H1 (cell line): ENCODE measurements around the gene IGSF9B. TPM values are rescaled to one million over a fixed set of nuclear protein-coding genes. Genes with fewer than 3 reads are reported as not detected.

Experiments
- CTCF ChIA-PET: fragments of 300-600 bp; sonication (Branson Sonifier 250); formaldehyde crosslinking; loops from one replicate; lab custom pipeline; 2021; ENCODE audit not compliant: partially characterized antibody; lab: Charles Lee
- POLR2A ChIA-PET: fragments of 300-600 bp; sonication (Branson Sonifier 250); formaldehyde crosslinking; loops from one replicate; lab custom pipeline; 2021; ENCODE audit warnings: inconsistent platforms; ENCODE audit not compliant: partially characterized antibody; lab: Charles Lee
- DNase-seq, 2 experiments: peaks; one replicate each; pipeline versions ENCODE4 v3.0.0 to v3.0.0-alpha.2; 2010 to 2022; ENCODE audit warnings: low spot score in 2 of 2, low read depth in 1 of 2, mixed read lengths in 1 of 2
- FAIRE-seq: peaks from 2 replicates; lab custom pipeline; 2011; peaks lifted over from hg19 to GRCh38; lab: Jason Lieb, UNC
- H2AFZ ChIP-seq: 2 replicates; pipeline ENCODE4 v1.8.1; 2012; ENCODE audit warnings: low read length, inconsistent platforms
- H2AK5ac ChIP-seq: 2 replicates; pipeline ENCODE4 v1.6.1; 2013; ENCODE audit warnings: low read depth, low read length
- H2BK120ac ChIP-seq: replicated peaks from 2 replicates; pipeline ENCODE3; 2013; ENCODE audit warnings: low read depth, low read length, inconsistent platforms
- H2BK12ac ChIP-seq: 2 replicates; pipeline ENCODE4 v1.6.1; 2013; ENCODE audit warnings: low read depth, low read length
- H2BK15ac ChIP-seq: 2 replicates; pipeline ENCODE4 v1.6.1; 2013; ENCODE audit warnings: low read length
- H2BK20ac ChIP-seq: 2 replicates; pipeline ENCODE4 v1.6.1; 2013; ENCODE audit warnings: low read length
- H2BK5ac ChIP-seq: 2 replicates; pipeline ENCODE4 v1.6.1; 2013; ENCODE audit warnings: low read depth, low read length
- H3K14ac ChIP-seq: 2 replicates; pipeline ENCODE4 v1.6.1; 2013; ENCODE audit warnings: inconsistent platforms; ENCODE audit not compliant: insufficient read length
- H3K18ac ChIP-seq: 2 replicates; pipeline ENCODE4 v1.6.1; 2013; ENCODE audit warnings: low read length; ENCODE audit errors: extremely low read depth
- H3K23ac ChIP-seq: 2 replicates; pipeline ENCODE4 v1.6.1; 2013; ENCODE audit warnings: inconsistent platforms; ENCODE audit not compliant: insufficient read length
- H3K23me2 ChIP-seq: 2 replicates; pipeline ENCODE4 v1.6.1; 2013; ENCODE audit warnings: low read depth, low read length
- H3K27ac ChIP-seq: 2 replicates; pipeline ENCODE4 v1.6.1; 2011; ENCODE audit warnings: low read depth, low read length, inconsistent platforms
- H3K27me3 ChIP-seq, 4 experiments: replicated peaks in 1 of 4; 1 replicate in 1 of 4; 2 replicates in 3 of 4; pipeline versions ENCODE4 v1.6.1 to v1.8.1; 2011 to 2013; ENCODE audit warnings: low read length in 3 of 4, mild to moderate bottlenecking in 3 of 4, inconsistent platforms in 2 of 4, mixed read lengths in 2 of 4, moderate library complexity in 1 of 4; ENCODE audit not compliant: control insufficient read depth in 3 of 4, insufficient read depth in 3 of 4; ENCODE audit errors: extremely low read depth in 1 of 4
- H3K36me3 ChIP-seq, 4 experiments: 2 replicates each; pipeline versions ENCODE4 v1.6.1 to v1.8.1; 2011 to 2013; ENCODE audit warnings: mild to moderate bottlenecking in 4 of 4, low read length in 3 of 4, moderate library complexity in 2 of 4, control low read depth in 1 of 4, inconsistent platforms in 1 of 4; ENCODE audit not compliant: insufficient read depth in 4 of 4, control insufficient read depth in 2 of 4
- H3K4ac ChIP-seq: replicated peaks from 2 replicates; pipeline ENCODE3; 2013; ENCODE audit warnings: low read length, low read depth, mixed read lengths, inconsistent platforms; ENCODE audit not compliant: insufficient read length
- H3K4me1 ChIP-seq, 4 experiments: replicated peaks in 1 of 4; 1 replicate in 1 of 4; 2 replicates in 3 of 4; pipeline versions ENCODE4 v1.6.1 to v1.8.1; 2011 to 2013; ENCODE audit warnings: low read length in 3 of 4, inconsistent platforms in 2 of 4, mixed read lengths in 1 of 4; ENCODE audit not compliant: insufficient read depth in 4 of 4, control insufficient read depth in 3 of 4
- H3K4me2 ChIP-seq, 2 experiments: 2 replicates each; pipeline versions ENCODE4 v1.6.1 to v1.8.1; 2011 to 2013; ENCODE audit warnings: low read depth in 2 of 2, low read length in 2 of 2, control low read depth in 1 of 2, inconsistent platforms in 1 of 2, mild to moderate bottlenecking in 1 of 2; ENCODE audit not compliant: insufficient read depth in 1 of 2
- H3K4me3 ChIP-seq, 4 experiments: fragments of 200-600, 300-600 bp in 1 of 4; sonication (generic), shearing (Covaris generic), sonication (Bioruptor Twin) in 1 of 4; 2 replicates each; pipeline versions ENCODE4 v1.5.1 to v1.8.1; 2011 to 2016; ENCODE audit warnings: low read length in 4 of 4, low read depth in 3 of 4, control low read depth in 2 of 4, inconsistent platforms in 2 of 4, mild to moderate bottlenecking in 2 of 4, mixed read lengths in 1 of 4, moderate library complexity in 1 of 4; ENCODE audit not compliant: insufficient read depth in 2 of 4; ENCODE audit errors: extremely low read depth in 1 of 4
- H3K56ac ChIP-seq: replicated peaks from 2 replicates; pipeline ENCODE3; 2013; ENCODE audit warnings: low read depth, mild to moderate bottlenecking, mixed read lengths, low read length, inconsistent platforms; ENCODE audit not compliant: insufficient read length
- H3K79me1 ChIP-seq: 2 replicates; pipeline ENCODE4 v1.6.1; 2013; ENCODE audit warnings: low read depth, low read length, control low read depth
- H3K79me2 ChIP-seq, 2 experiments: 2 replicates each; pipeline versions ENCODE4 v1.6.1 to v1.8.1; 2012 to 2013; ENCODE audit warnings: low read length in 2 of 2, mild to moderate bottlenecking in 2 of 2, inconsistent platforms in 1 of 2; ENCODE audit not compliant: insufficient read depth in 2 of 2, control insufficient read depth in 1 of 2
- H3K9ac ChIP-seq, 4 experiments: replicated peaks in 1 of 4; 1 replicate in 1 of 4; 2 replicates in 3 of 4; pipeline versions ENCODE4 v1.6.1 to v1.8.1; 2011 to 2013; ENCODE audit warnings: low read depth in 3 of 4, low read length in 3 of 4, control low read depth in 2 of 4, mild to moderate bottlenecking in 2 of 4, moderate library complexity in 2 of 4, inconsistent platforms in 1 of 4; ENCODE audit errors: extremely low read depth in 1 of 4
- H3K9me3 ChIP-seq, 2 experiments: 2 replicates each; pipeline versions ENCODE4 v1.6.1 to v1.8.1; 2012 to 2013; ENCODE audit warnings: mild to moderate bottlenecking in 2 of 2, moderate library complexity in 2 of 2, control low read depth in 1 of 2, inconsistent platforms in 1 of 2, low read depth in 1 of 2, low read length in 1 of 2, mixed read lengths in 1 of 2; ENCODE audit not compliant: insufficient read depth in 2 of 2
- H4K20me1 ChIP-seq, 2 experiments: replicated peaks in 1 of 2; 2 replicates each; pipeline versions ENCODE3 to v1.8.1; 2011 to 2013; ENCODE audit warnings: inconsistent platforms in 2 of 2, low read length in 2 of 2, mild to moderate bottlenecking in 1 of 2; ENCODE audit not compliant: insufficient read depth in 2 of 2, control insufficient read depth in 1 of 2
- H4K5ac ChIP-seq: 2 replicates; pipeline ENCODE4 v1.6.1; 2013; ENCODE audit warnings: low read length, low read depth, mixed read lengths, inconsistent platforms; ENCODE audit not compliant: insufficient read length
- H4K8ac ChIP-seq: 2 replicates; pipeline ENCODE4 v1.8.0; 2013; ENCODE audit warnings: mild to moderate bottlenecking, moderate library complexity, low read length, inconsistent platforms; ENCODE audit not compliant: insufficient read depth; ENCODE audit errors: extremely low read depth
- H4K91ac ChIP-seq: replicated peaks from 2 replicates; pipeline ENCODE3; 2013; ENCODE audit warnings: low read length, mixed read lengths, inconsistent platforms; ENCODE audit not compliant: insufficient read length
- CHD1 ChIP-seq: IDR thresholded peaks from 2 replicates; pipeline ENCODE4 v1.6.1; 2012; ENCODE audit warnings: low read depth, low read length, improper control_type of control experiment
- EZH2 ChIP-seq: fragments of 200-600 bp; sonication (generic); IDR thresholded peaks from 2 replicates; pipeline ENCODE4 v1.7.1; 2012; ENCODE audit warnings: low read depth, mild to moderate bottlenecking, moderate library complexity, low read length, inconsistent platforms; ENCODE audit not compliant: severe bottlenecking
- GTF2F1 ChIP-seq: IDR thresholded peaks from 2 replicates; pipeline ENCODE4 v1.6.1; 2012; ENCODE audit warnings: low read depth, low read length, improper control_type of control experiment, borderline replicate concordance
- HDAC6 ChIP-seq: IDR thresholded peaks from one replicate; pipeline ENCODE4 v1.7.1; 2012; ENCODE audit warnings: low read depth, mild to moderate bottlenecking, inconsistent platforms, low read length, moderate library complexity
- KDM4A ChIP-seq: IDR thresholded peaks from one replicate; pipeline ENCODE4 v1.7.1; 2012; ENCODE audit warnings: low read depth, mild to moderate bottlenecking, moderate library complexity, low read length, inconsistent platforms; ENCODE audit not compliant: severe bottlenecking
- MAFK ChIP-seq: IDR thresholded peaks from 2 replicates; pipeline ENCODE4 v1.6.1; 2012; ENCODE audit warnings: low read depth, mild to moderate bottlenecking, improper control_type of control experiment, low read length
- NRF1 ChIP-seq: IDR thresholded peaks from 2 replicates; pipeline ENCODE4 v1.6.1; 2011; ENCODE audit warnings: mild to moderate bottlenecking, low read depth, low read length, improper control_type of control experiment
- POLR2A ChIP-seq, 2 experiments: IDR thresholded peaks; 1 replicate in 1 of 2; 2 replicates in 1 of 2; pipeline ENCODE4 v1.6.1; 2011; ENCODE audit warnings: low read depth in 2 of 2, low read length in 2 of 2, mild to moderate bottlenecking in 2 of 2; ENCODE audit errors: control extremely low read depth in 1 of 2
- RAD21 ChIP-seq, 2 experiments: IDR thresholded peaks in 1 of 2; conservative IDR thresholded peaks in 1 of 2; 2 replicates each; pipeline ENCODE4 v1.6.1; 2011; ENCODE audit warnings: low read depth in 2 of 2, low read length in 2 of 2, improper control_type of control experiment in 1 of 2, inconsistent platforms in 1 of 2, mild to moderate bottlenecking in 1 of 2, moderate library complexity in 1 of 2
- RFX5 ChIP-seq: IDR thresholded peaks from 2 replicates; pipeline ENCODE4 v1.6.1; 2011; ENCODE audit warnings: low read depth, low read length, improper control_type of control experiment, borderline replicate concordance
- SAP30 ChIP-seq: fragments of 300-600 bp; sonication (generic); IDR thresholded peaks from 2 replicates; pipeline ENCODE4 v1.7.1; 2012; ENCODE audit warnings: low read length, moderate library complexity, mild to moderate bottlenecking, inconsistent platforms; ENCODE audit not compliant: insufficient read depth, insufficient replicate concordance
- SP4 ChIP-seq: IDR thresholded peaks from 2 replicates; pipeline ENCODE4 v1.6.1; 2012; ENCODE audit warnings: low read length, inconsistent platforms
- SRF ChIP-seq: IDR thresholded peaks from 2 replicates; pipeline ENCODE4 v1.6.1; 2011; ENCODE audit warnings: mild to moderate bottlenecking, low read depth, low read length, moderate library complexity
- WGBS, 2 experiments: shearing (Covaris generic) in 1 of 2; methylation state at CpG; one replicate each; pipeline versions ENCODE4 v1.1.6 to v1.1.7; 2013 to 2015; ENCODE audit warnings: low lambda C conversion rate in 2 of 2, mixed read lengths in 2 of 2, inconsistent platforms in 1 of 2, low coverage in 1 of 2, missing lambda C conversion rate in 1 of 2; ENCODE audit not compliant: insufficient replicate concordance in 2 of 2, insufficient coverage in 1 of 2, insufficient read length in 1 of 2; ENCODE audit errors: extremely low coverage in 1 of 2, missing lambda C conversion rate in 1 of 2; 5-methylcytosine and 5-hydroxymethylcytosine counted together
- polyA plus RNA-seq, 7 experiments: library from polyadenylated mRNA; depleted of rRNA in 3 of 7; stranded (reverse) in 5 of 7; unstranded in 2 of 7; fragments of >200 nt in 5 of 7; fragments of 200-250 nt in 2 of 7; gene quantifications; 1 replicate in 5 of 7; 2 replicates in 1 of 7; 4 replicates in 1 of 7; pipeline versions ENCODE4 v1.2.1 to v1.2.3, GENCODE V29; 2011 to 2013; ENCODE audit warnings: missing spikeins in 2 of 7, mixed read lengths in 2 of 7
- total RNA-seq: library from RNA; stranded (reverse); fragmentation: NEBNext Ultra II Directional; extraction: Animal tissue kit (Norgen Biotek cat#: 25700); gene quantifications from 2 replicates; pipeline ENCODE4 v1.2.1, GENCODE V29; 2021

The IGSF9B gene
- total and polyA plus RNA-seq, 2 of the 8 experiments (the other 6 are each of a cell fraction or from before 2014, with no cell fraction given) = 16.5 to 49.2 TPM

DNA sequence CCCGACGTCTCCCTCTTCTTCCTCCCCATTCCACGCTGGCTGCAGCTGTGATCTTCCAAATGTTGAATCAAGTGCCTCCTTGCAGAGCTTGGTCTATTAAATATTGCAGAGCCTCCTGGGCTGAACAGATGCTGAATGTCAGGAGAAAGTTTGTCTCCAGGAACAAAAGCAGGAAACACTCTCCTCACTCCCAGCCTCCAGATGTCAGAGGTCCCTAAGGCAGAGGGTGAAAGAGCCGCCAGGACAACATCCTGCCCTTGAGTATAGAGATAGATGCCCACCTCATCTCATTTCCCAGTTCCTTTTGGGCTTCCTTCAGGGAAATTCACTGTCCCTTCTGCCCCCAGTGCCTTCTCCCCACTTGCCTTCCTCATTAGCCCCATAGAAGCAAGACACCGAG, 40.8 kb upstream of the IGSF9B start:
- Histone ChIP-seq H4K8ac (no peak overlapping the region), H2BK120ac (no peak overlapping the region), H3K79me1 (no peaks in the 10 kb centered on the region), H2BK5ac (no peak overlapping the region), H4K20me1 (no peaks in the 10 kb centered on the region), H3K56ac (no peak overlapping the region), H4K91ac (no peak overlapping the region), H2BK20ac (no peak overlapping the region), H2BK12ac (no peak overlapping the region), H3K27ac (no peak overlapping the region), H3K18ac (no peak overlapping the region; the same call in 1 of the 2 replicates), H3K4me3 (no peak overlapping the region), H3K79me2 (no peaks in the 10 kb centered on the region), H3K9me3 (no peaks in the 10 kb centered on the region), H3K27me3 (no peaks in the 10 kb centered on the region), H3K23me2 (no peaks in the 10 kb centered on the region), H3K4me2 (no peak overlapping the region), H2BK15ac (no peak overlapping the region), H2AFZ (no peak overlapping the region), H3K36me3 (no peaks in the 10 kb centered on the region), H3K14ac (no peak overlapping the region), H3K9ac (no peak overlapping the region), H3K23ac (no peak overlapping the region), H2AK5ac (no peak overlapping the region), H3K4me1 (no peaks in the 10 kb centered on the region; a peak in 1 of 7 replicates), H3K4ac (no peak overlapping the region), H4K5ac (no peak overlapping the region)
- POLR2A ChIA-PET = no interaction called here
- CTCF ChIA-PET = interaction anchor here (0.6 to 1.2 kb wide), 5 partner anchors 11 to 53 kb away, joined by 3 read pairs; no protein-coding TSS in a partner anchor
- 90% methylated on average over 5 of the region's 5 CpGs; no CpG with 5 or more reads in 1 of the 2 experiments for WGBS, 2 experiments
- no peak for TF ChIP-seq RFX5
- no peak for TF ChIP-seq RAD21 (IDR thresholded peaks at IDR 0.05 in 1 of 2, conservative IDR thresholded peaks at IDR 0.05 in 1 of 2; ENCODE audit: low read depth in 2 of 2, low read length in 2 of 2)
- TF ChIP-seq NRF1 = no peak
- no peak for TF ChIP-seq CHD1
- no peak for TF ChIP-seq SAP30
- no peak for TF ChIP-seq GTF2F1
- no peak for TF ChIP-seq POLR2A (IDR thresholded peaks at IDR 0.05; ENCODE audit: control extremely low read depth in 1 of 2, low read depth in 2 of 2, low read length in 2 of 2)
- TF ChIP-seq MAFK = no peak
- TF ChIP-seq EZH2 = no peak
- TF ChIP-seq SRF = no peak
- no peak for TF ChIP-seq SP4
- TF ChIP-seq KDM4A = no peak
- TF ChIP-seq HDAC6 = no peak
- FAIRE-seq (no peak), DNase-seq (no peak)
